ENCODE results near the gene TAS2R50.

The TAS2R50 gene

GRCh38 chr12:10974965-10975364, 11.7 kb downstream of the TAS2R50 start:
- no peak for DNase-seq (ENCODE audit: extremely low read depth, low read depth)
- TF ChIP-seq CTCF (IDR thresholded peaks at IDR 0.05; ENCODE audit: low read depth, low read length), result no peak

- peak; percentile 79 for DNase-seq (ENCODE audit: extremely low read depth, low read depth)
- TF ChIP-seq CTCF (IDR thresholded peaks at IDR 0.05; ENCODE audit: low read depth, low read length), result no peak
Observed at GRCh38 chr12:10968765-10969456, 17.8 kb downstream of the TAS2R50 start.

GRCh38 chr12:10967409-10967808, 19.3 kb downstream of the TAS2R50 start:
- TF ChIP-seq CTCF (IDR thresholded peaks at IDR 0.05; ENCODE audit: low read depth, low read length), result no peak
- peak; percentile 83 for DNase-seq (ENCODE audit: extremely low read depth, low read depth)

- DNase-seq (ENCODE audit: extremely low read depth, low read depth), result no peak
- TF ChIP-seq CTCF (IDR thresholded peaks at IDR 0.05; ENCODE audit: low read depth, low read length), result no peak
Observed at GRCh38 chr12:10966314-10966713, 20.4 kb downstream of the TAS2R50 start.

GRCh38 chr12:10965476-10965875, 21.2 kb downstream of the TAS2R50 start:
- no peak for TF ChIP-seq CTCF (IDR thresholded peaks at IDR 0.05; ENCODE audit: low read depth, low read length)
- DNase-seq (ENCODE audit: extremely low read depth, low read depth), result no peak

GRCh38 chr12:10960211-10960610, 26.5 kb downstream of the TAS2R50 start:
- TF ChIP-seq CTCF (IDR thresholded peaks at IDR 0.05; ENCODE audit: low read depth, low read length), result no peak

GRCh38 chr12:10959804-10960203, 26.9 kb downstream of the TAS2R50 start:
- TF ChIP-seq CTCF (IDR thresholded peaks at IDR 0.05; ENCODE audit: low read depth, low read length), result no peak; the same call in 1 of the 2 replicates
- no peak for DNase-seq (ENCODE audit: extremely low read depth, low read depth)

More at GRCh38 chr12:10960211-10960610, 26.5 kb downstream of the TAS2R50 start:
- DNase-seq (ENCODE audit: extremely low read depth, low read depth), result no peak

Data from AG09319 (cell line).